B cell (primary cell): ENCODE results near the gene ANAPC4. TPM values are rescaled to one million over a fixed set of nuclear protein-coding genes. Genes with fewer than 3 reads are reported as not detected.

Experiments
- ATAC-seq: fragments of 200-7000 bp; cut with Tn5 transposase; one replicate; pipeline ENCODE4 v1.10.0; 2021; ENCODE audit warnings: low read depth, mild to moderate bottlenecking, moderate number of reproducible peaks, moderate library complexity
- CTCF ChIA-PET: fragments of 350-600 bp; sonication (Branson Sonifier 250); formaldehyde crosslinking; loops from one replicate; lab custom pipeline; 2021; ENCODE audit warnings: antibody characterized with exemption, inconsistent platforms; lab: Charles Lee
- POLR2A ChIA-PET: fragments of 350-600 bp; sonication (Branson Sonifier 250); formaldehyde crosslinking; loops from one replicate; lab custom pipeline; 2021; ENCODE audit warnings: antibody characterized with exemption; lab: Charles Lee
- DNase-seq: peaks from one replicate; pipeline ENCODE4 v3.0.0; 2013
- H2AFZ ChIP-seq: 2 replicates; pipeline ENCODE4 v1.6.1; 2012; ENCODE audit warnings: mild to moderate bottlenecking, low read depth, low read length; ENCODE audit not compliant: insufficient read depth, poor library complexity, severe bottlenecking
- H3K27ac ChIP-seq, 2 donors: 1 replicate in 1 of 2; 2 replicates in 1 of 2; pipeline ENCODE4 v1.5.1; 2012 to 2013; ENCODE audit warnings: low read length in 2 of 2, mild to moderate bottlenecking in 2 of 2, moderate library complexity in 1 of 2
- H3K27me3 ChIP-seq, 4 experiments: fragments of 200-600 bp in 1 of 4; sonication (generic) in 1 of 4; replicated peaks in 1 of 4; 1 replicate in 2 of 4; 2 replicates in 2 of 4; pipeline versions ENCODE4 v1.6.1 to v1.7.0; 2013 to 2016; ENCODE audit warnings: low read length in 3 of 4, mild to moderate bottlenecking in 2 of 4, mixed read lengths in 1 of 4, moderate library complexity in 1 of 4; ENCODE audit not compliant: insufficient read depth in 4 of 4, control insufficient read depth in 3 of 4; ENCODE audit errors: control extremely low read depth in 1 of 4
- H3K36me3 ChIP-seq, 2 experiments: replicated peaks in 1 of 2; 1 replicate in 1 of 2; 2 replicates in 1 of 2; pipeline versions ENCODE4 v1.6.1 to v1.7.1; 2013; ENCODE audit warnings: low read length in 1 of 2; ENCODE audit not compliant: insufficient read depth in 2 of 2, control insufficient read depth in 1 of 2; ENCODE audit errors: control extremely low read depth in 1 of 2, extremely low read depth in 1 of 2
- H3K4me1 ChIP-seq, 2 donors: fragments of 200-600 bp in 1 of 2; sonication (generic) in 1 of 2; 1 replicate in 1 of 2; 2 replicates in 1 of 2; pipeline versions ENCODE4 v1.5.1 to v1.6.1; 2013 to 2017; ENCODE audit warnings: low read length in 2 of 2; ENCODE audit not compliant: control insufficient read depth in 2 of 2, insufficient read depth in 2 of 2
- H3K4me2 ChIP-seq: replicated peaks from 2 replicates; pipeline ENCODE3; 2012; ENCODE audit warnings: mild to moderate bottlenecking, low read depth, low read length; ENCODE audit not compliant: poor library complexity, severe bottlenecking
- H3K4me3 ChIP-seq, 5 experiments: fragments of 200-600 bp in 1 of 5; sonication (generic) in 1 of 5; 1 replicate in 3 of 5; 2 replicates in 2 of 5; pipeline versions ENCODE4 v1.5.1 to v1.7.0; 2011 to 2016; ENCODE audit warnings: low read length in 4 of 5, mild to moderate bottlenecking in 4 of 5, low read depth in 2 of 5, control low read depth in 1 of 5, moderate library complexity in 1 of 5; ENCODE audit not compliant: insufficient read depth in 1 of 5; ENCODE audit errors: control extremely low read depth in 1 of 5, extremely low read depth in 1 of 5
- H3K79me2 ChIP-seq: fragments of 200-600 bp; sonication (generic); one replicate; pipeline ENCODE4 v1.6.0; 2016; ENCODE audit warnings: low read length; ENCODE audit not compliant: control insufficient read depth, insufficient read depth
- H3K9ac ChIP-seq: fragments of 200-600 bp; sonication (generic); 2 replicates; pipeline ENCODE4 v1.6.1; 2017; ENCODE audit warnings: mild to moderate bottlenecking, low read length, moderate library complexity
- H3K9me3 ChIP-seq, 3 donors: one replicate each; pipeline versions ENCODE4 v1.6.1 to v1.7.1; 2013; ENCODE audit warnings: low read length in 2 of 3; ENCODE audit not compliant: control insufficient read depth in 2 of 3, insufficient read depth in 1 of 3; ENCODE audit errors: control extremely low read depth in 1 of 3
- H4K20me1 ChIP-seq: 2 replicates; pipeline ENCODE4 v1.6.0; 2012; ENCODE audit warnings: mild to moderate bottlenecking, low read length; ENCODE audit not compliant: insufficient read depth, control insufficient read depth, poor library complexity, severe bottlenecking
- H3K27ac Mint-ChIP-seq: one replicate; pipeline ENCODE4 v1.8.0; 2021; ENCODE audit warnings: mixed read lengths
- H3K27me3 Mint-ChIP-seq: one replicate; pipeline ENCODE4 v1.8.0; 2021; ENCODE audit warnings: mixed read lengths
- H3K4me1 Mint-ChIP-seq: one replicate; pipeline ENCODE4 v1.8.0; 2021; ENCODE audit warnings: mixed read lengths
- H3K4me3 Mint-ChIP-seq: one replicate; pipeline ENCODE4 v1.8.0; 2021; ENCODE audit warnings: mixed read lengths
- H3K9me3 Mint-ChIP-seq: one replicate; pipeline ENCODE4 v1.8.0; 2022; ENCODE audit warnings: mixed read lengths; ENCODE audit not compliant: insufficient read depth
- CTCF ChIP-seq: fragments of 200-600 bp; IDR thresholded peaks from one replicate; pipeline ENCODE4 v1.8.0; 2022; ENCODE audit warnings: antibody characterized with exemption, mild to moderate bottlenecking
- EZH2 ChIP-seq: IDR thresholded peaks from 2 replicates; pipeline ENCODE4 v1.6.1; 2012; ENCODE audit warnings: borderline replicate concordance, low read depth, mild to moderate bottlenecking, moderate library complexity, low read length; ENCODE audit not compliant: insufficient read depth, poor library complexity, severe bottlenecking
- WGBS: methylation state at CpG from one replicate; pipeline ENCODE4 v1.1.5; 2013; ENCODE audit warnings: missing lambda C conversion rate; ENCODE audit not compliant: insufficient coverage; 5-methylcytosine and 5-hydroxymethylcytosine counted together
- intact Hi-C: fragments of 100-400 bp; cut with micrococcal nuclease; formaldehyde crosslinking; loops from one replicate; pipeline ENCODE4 v1.10.0; 2022
- polyA plus RNA-seq: library from polyadenylated mRNA; depleted of rRNA; stranded (reverse); fragments of >200 nt; gene quantifications from 2 replicates; pipeline ENCODE4 v1.2.3, GENCODE V29; 2012
- total RNA-seq, 2 donors: library from RNA; stranded (reverse); fragments of 120-200 nt in 1 of 2; gene quantifications; 1 replicate in 1 of 2; 2 replicates in 1 of 2; pipeline versions ENCODE4 v1.2.3 to v1.2.4, GENCODE V29; 2013 to 2022

ANAPC4 gene
- total and polyA plus RNA-seq, 2 donors (not counting 1 experiment from before 2014, with no cell fraction given) = 18.4 to 52.6 TPM

- no peak for DNase-seq
- ATAC-seq = no peak
- intact Hi-C loops = no loop called here
- CTCF ChIA-PET = interaction anchor here (1.6 kb wide), 1 partner anchor 37 kb away, joined by 4 read pairs; no protein-coding TSS in a partner anchor
- H3K9me3 ChIP-seq = no peaks in the 10 kb centered on the region
- no peak overlapping the region for H2AFZ ChIP-seq
- H3K36me3 ChIP-seq = peaks cover 3 to 15% of the 10 kb centered on the region in 2 experiments
- no peak overlapping the region for H3K4me2 ChIP-seq
- WGBS = 100% methylated on average over 1 of the region's 1 CpG
- H3K4me3 ChIP-seq = no peak overlapping the region
- H3K27me3 ChIP-seq = no peaks in the 10 kb centered on the region
- Mint-ChIP-seq H3K9me3 (no peaks in the 10 kb centered on the region), H3K27ac (no peak overlapping the region), H3K4me3 (no peak overlapping the region), H3K4me1 (peaks cover 7% of the 10 kb centered on the region), H3K27me3 (no peaks in the 10 kb centered on the region)
- H4K20me1 ChIP-seq = no peaks in the 10 kb centered on the region
- TF ChIP-seq EZH2 (no peak), CTCF (no peak)
- POLR2A ChIA-PET = no interaction called here
- H3K27ac ChIP-seq = no peak overlapping the region
- H3K4me1 ChIP-seq = peaks cover 0 to 3% of the 10 kb centered on the region in 2 donors
- no peak overlapping the region for H3K9ac ChIP-seq
- H3K79me2 ChIP-seq = peaks cover 26% of the 10 kb centered on the region
These were observed 46.7 kb upstream of the ANAPC4 start for GRCh38 chr4:25330335-25330734.

- Histone ChIP-seq H3K9ac (peak overlapping the region; percentile 50), H4K20me1 (no peaks in the 10 kb centered on the region), H2AFZ (peak overlapping the region; percentile 10), H3K27ac (peak overlapping the region in 1 of 2 donors; percentile 0), H3K4me1 (peaks cover 0 to 3% of the 10 kb centered on the region in 2 donors), H3K36me3 (peaks cover 3 to 15% of the 10 kb centered on the region in 2 experiments), H3K27me3 (no peaks in the 10 kb centered on the region), H3K9me3 (no peaks in the 10 kb centered on the region), H3K4me3 (peak overlapping the region in 1 of 5 experiments; percentile 25), H3K4me2 (peak overlapping the region; percentile 32), H3K79me2 (peaks cover 25% of the 10 kb centered on the region)
- 68% methylated on average over 8 of the region's 12 CpGs for WGBS
- intact Hi-C loops = no loop called here
- TF ChIP-seq EZH2 (no peak), CTCF (no peak)
- Mint-ChIP-seq H3K9me3 (no peaks in the 10 kb centered on the region), H3K4me3 (peak overlapping the region; percentile 67), H3K4me1 (peaks cover 7% of the 10 kb centered on the region), H3K27ac (peak overlapping the region; percentile 73), H3K27me3 (no peaks in the 10 kb centered on the region)
- POLR2A ChIA-PET = no interaction called here
- DNase-seq (no peak), ATAC-seq (no peak)
- CTCF ChIA-PET = interaction anchor here (1.6 kb wide), 1 partner anchor 36 kb away, joined by 4 read pairs; no protein-coding TSS in a partner anchor
These were observed 45.9 kb upstream of the ANAPC4 start for GRCh38 chr4:25330905-25331808.
